ENCODE measurements around the gene BPIFA1.

BPIFA1 gene

DNA sequence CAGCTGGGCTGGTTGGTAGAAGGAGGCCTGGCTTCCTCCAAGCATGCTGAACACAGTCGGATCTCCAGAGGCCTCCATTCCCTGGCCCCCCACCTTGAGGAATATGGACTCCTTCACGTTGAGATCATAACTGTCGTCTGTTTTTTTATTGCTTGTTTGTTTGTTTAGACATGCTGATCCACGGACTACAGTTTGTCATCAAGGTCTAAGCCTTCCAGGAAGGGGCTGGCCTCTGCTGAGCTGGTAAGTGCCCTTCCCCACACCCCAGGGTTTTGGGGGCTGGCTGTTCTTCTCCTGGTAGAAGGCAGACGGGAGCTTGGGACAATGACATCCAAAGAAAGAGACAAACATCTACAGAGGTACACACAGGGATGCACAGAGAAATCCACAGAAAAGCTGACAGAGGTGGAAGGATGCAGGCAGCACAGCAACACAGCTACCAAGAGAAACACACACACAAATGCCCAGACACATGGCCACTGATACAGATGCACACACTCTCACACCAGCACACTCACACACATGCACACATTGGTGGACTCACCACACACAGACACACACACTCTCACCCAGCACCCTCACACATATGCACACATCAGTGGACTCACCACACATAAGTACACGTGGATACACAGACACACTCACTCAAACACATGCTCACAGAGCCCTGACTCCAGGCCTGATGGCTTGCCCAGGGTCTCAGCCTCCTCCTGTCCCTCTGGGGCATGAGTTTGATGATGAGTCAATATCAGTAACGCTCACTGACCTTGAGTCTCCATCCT lies 6.7 kb downstream of the BPIFA1 start:
- H3K36me3 ChIP-seq (ENCODE audit: insufficient read depth, low read length), result no peaks in the 10 kb centered on the region
- no peak overlapping the region for H2AFZ ChIP-seq (ENCODE audit: low read depth, low read length)
- H3K4me3 ChIP-seq (ENCODE audit: low read depth in 1 of 2, low read length in 2 of 2), result no peak overlapping the region
- no peak overlapping the region for H3K9ac ChIP-seq (ENCODE audit: low read depth, low read length)
- H3K27me3 ChIP-seq (ENCODE audit: insufficient read depth, low read length, poor library complexity), result peaks cover 4% of the 10 kb centered on the region
- no peaks in the 10 kb centered on the region for H3K9me3 ChIP-seq (ENCODE audit: insufficient read depth, low read length, severe bottlenecking)
- no peaks in the 10 kb centered on the region for H4K20me1 ChIP-seq (ENCODE audit: insufficient read depth, low read length)
- no peak overlapping the region for H3K27ac ChIP-seq (ENCODE audit: low read length)
- no peak overlapping the region for H3K4me2 ChIP-seq (ENCODE audit: insufficient read depth, low read length)
- no peaks in the 10 kb centered on the region for H3K4me1 ChIP-seq (ENCODE audit: insufficient read depth, low read length)
- ATAC-seq (ENCODE audit: insufficient read depth, low read depth) (no peak), DNase-seq (no peak)
- no peaks in the 10 kb centered on the region for H3K79me2 ChIP-seq (ENCODE audit: insufficient read depth, low read length)
- TF ChIP-seq EZH2 (IDR thresholded peaks at IDR 0.05; ENCODE audit: borderline replicate concordance, low read depth, low read length, severe bottlenecking), result no peak
- TF ChIP-seq, protein P1, sequence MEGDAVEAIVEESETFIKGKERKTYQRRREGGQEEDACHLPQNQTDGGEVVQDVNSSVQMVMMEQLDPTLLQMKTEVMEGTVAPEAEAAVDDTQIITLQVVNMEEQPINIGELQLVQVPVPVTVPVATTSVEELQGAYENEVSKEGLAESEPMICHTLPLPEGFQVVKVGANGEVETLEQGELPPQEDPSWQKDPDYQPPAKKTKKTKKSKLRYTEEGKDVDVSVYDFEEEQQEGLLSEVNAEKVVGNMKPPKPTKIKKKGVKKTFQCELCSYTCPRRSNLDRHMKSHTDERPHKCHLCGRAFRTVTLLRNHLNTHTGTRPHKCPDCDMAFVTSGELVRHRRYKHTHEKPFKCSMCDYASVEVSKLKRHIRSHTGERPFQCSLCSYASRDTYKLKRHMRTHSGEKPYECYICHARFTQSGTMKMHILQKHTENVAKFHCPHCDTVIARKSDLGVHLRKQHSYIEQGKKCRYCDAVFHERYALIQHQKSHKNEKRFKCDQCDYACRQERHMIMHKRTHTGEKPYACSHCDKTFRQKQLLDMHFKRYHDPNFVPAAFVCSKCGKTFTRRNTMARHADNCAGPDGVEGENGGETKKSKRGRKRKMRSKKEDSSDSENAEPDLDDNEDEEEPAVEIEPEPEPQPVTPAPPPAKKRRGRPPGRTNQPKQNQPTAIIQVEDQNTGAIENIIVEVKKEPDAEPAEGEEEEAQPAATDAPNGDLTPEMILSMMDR (IDR thresholded peaks at IDR 0.05; ENCODE audit: borderline replicate concordance, extremely low read depth, low read length, poor library complexity, severe bottlenecking), result no peak

DNA sequence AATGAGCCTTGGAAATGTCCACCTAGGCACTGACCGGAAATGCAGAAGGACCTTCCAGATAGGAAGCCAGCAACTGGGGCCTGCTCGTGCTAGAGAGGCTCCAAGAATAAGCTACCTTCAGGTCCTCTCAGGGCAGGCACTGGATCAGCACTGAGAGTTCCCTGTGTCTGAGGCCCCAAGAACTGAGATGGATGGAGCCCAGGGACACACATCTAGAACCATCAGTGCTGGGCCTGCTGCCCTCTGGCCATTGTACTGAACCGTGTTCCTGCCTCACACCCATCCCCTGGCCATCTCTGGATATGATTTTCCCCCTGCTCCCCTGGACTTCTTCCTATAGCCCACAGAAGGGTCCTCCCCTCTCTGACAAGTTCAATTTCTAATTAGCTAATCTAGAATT lies 10.3 kb downstream of the BPIFA1 start:
- no peak overlapping the region for H3K4me2 ChIP-seq (ENCODE audit: insufficient read depth, low read length)
- no peaks in the 10 kb centered on the region for H3K9me3 ChIP-seq (ENCODE audit: insufficient read depth, low read length, severe bottlenecking)
- no peak for ATAC-seq (ENCODE audit: insufficient read depth, low read depth)
- H4K20me1 ChIP-seq (ENCODE audit: insufficient read depth, low read length), result no peaks in the 10 kb centered on the region
- no peak overlapping the region for H2AFZ ChIP-seq (ENCODE audit: low read depth, low read length)
- TF ChIP-seq EZH2 (IDR thresholded peaks at IDR 0.05; ENCODE audit: borderline replicate concordance, low read depth, low read length, severe bottlenecking), result no peak
- TF ChIP-seq, protein P1 (IDR thresholded peaks at IDR 0.05; ENCODE audit: borderline replicate concordance, extremely low read depth, low read length, poor library complexity, severe bottlenecking), result no peak
- H3K27ac ChIP-seq (ENCODE audit: low read length), result no peak overlapping the region
- peaks cover 4% of the 10 kb centered on the region for H3K27me3 ChIP-seq (ENCODE audit: insufficient read depth, low read length, poor library complexity)
- DNase-seq, result no peak
- no peaks in the 10 kb centered on the region for H3K4me1 ChIP-seq (ENCODE audit: insufficient read depth, low read length)
- no peak overlapping the region for H3K9ac ChIP-seq (ENCODE audit: low read depth, low read length)
- no peaks in the 10 kb centered on the region for H3K79me2 ChIP-seq (ENCODE audit: insufficient read depth, low read length)
- no peak overlapping the region for H3K4me3 ChIP-seq (ENCODE audit: low read depth in 1 of 2, low read length in 2 of 2)
- H3K36me3 ChIP-seq (ENCODE audit: insufficient read depth, low read length), result no peaks in the 10 kb centered on the region

DNA sequence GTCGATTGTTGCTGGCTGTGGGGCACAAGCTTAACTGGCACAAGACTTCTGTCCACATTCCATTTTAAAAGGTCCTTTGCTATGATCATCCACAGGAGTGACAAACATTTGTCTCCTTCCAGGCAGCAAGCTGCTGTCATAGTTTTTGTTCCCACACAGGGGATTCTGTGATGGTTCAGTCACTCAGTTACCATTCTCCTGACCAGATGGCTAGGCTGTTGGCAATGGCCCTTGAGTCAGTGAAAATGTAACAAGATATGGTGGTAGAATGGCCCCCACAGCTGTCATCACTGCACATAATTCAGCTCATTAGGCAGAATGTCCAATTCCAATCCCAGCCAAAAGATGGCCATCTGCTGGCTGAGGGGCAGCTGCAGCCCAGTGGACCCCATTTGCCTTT lies 13.7 kb downstream of the BPIFA1 start:
- Histone ChIP-seq H3K9me3 (ENCODE audit: insufficient read depth, low read length, severe bottlenecking) (no peaks in the 10 kb centered on the region), H3K36me3 (ENCODE audit: insufficient read depth, low read length) (no peaks in the 10 kb centered on the region), H3K4me1 (ENCODE audit: insufficient read depth, low read length) (no peaks in the 10 kb centered on the region), H4K20me1 (ENCODE audit: insufficient read depth, low read length) (no peaks in the 10 kb centered on the region), H3K4me3 (ENCODE audit: low read depth in 1 of 2, low read length in 2 of 2) (no peak overlapping the region), H3K27me3 (ENCODE audit: insufficient read depth, low read length, poor library complexity) (peaks cover 4% of the 10 kb centered on the region), H3K4me2 (ENCODE audit: insufficient read depth, low read length) (no peak overlapping the region), H3K27ac (ENCODE audit: low read length) (no peak overlapping the region), H3K79me2 (ENCODE audit: insufficient read depth, low read length) (no peaks in the 10 kb centered on the region), H3K9ac (ENCODE audit: low read depth, low read length) (no peak overlapping the region), H2AFZ (ENCODE audit: low read depth, low read length) (no peak overlapping the region)
- TF ChIP-seq, protein P1 (IDR thresholded peaks at IDR 0.05; ENCODE audit: borderline replicate concordance, extremely low read depth, low read length, poor library complexity, severe bottlenecking), result no peak
- no peak for TF ChIP-seq EZH2 (IDR thresholded peaks at IDR 0.05; ENCODE audit: borderline replicate concordance, low read depth, low read length, severe bottlenecking)
- ATAC-seq (ENCODE audit: insufficient read depth, low read depth), result no peak
- DNase-seq, result no peak

All from DND-41 (cell line).